ENCODE results near the gene PELI3. TPM values are rescaled to one million over a fixed set of nuclear protein-coding genes. Genes with fewer than 3 reads are reported as not detected.
A peak's percentile ranks its signal among the peaks of the same experiment; 100 is the strongest.
"Not testable (repeated sequence)": the region's sequence is repeated elsewhere in the genome, so short reads cannot be mapped to it uniquely, and the experiment has no call there.

PELI3 gene
- total RNA-seq, 4 donors from 2014 or later: 28.7 to 50.4 (median 37.7) TPM

GRCh38 chr11:66437979-66438503 is 28.7 kb upstream of the PELI3 start:
- Histone ChIP-seq H3K4me1 (peaks cover 9 to 17% (median 14%) of the 10 kb centered on the region in 4 donors), H3K4me3 (peak overlapping the region; percentile 76 to 98 (median 94)), H3K36me3 (peaks cover 18 to 42% (median 33%) of the 10 kb centered on the region in 4 donors), H3K9me3 (peaks cover 0 to 4% (median under 1%) of the 10 kb centered on the region in 4 donors), H3K27ac (replicated peaks in 1 of 4) (peak overlapping the region; percentile 79 to 89 (median 82)), H3K27me3 (no peaks in the 10 kb centered on the region)
- intact Hi-C loops (cut with DNase I): no loop called here
- 6% methylated on average over 12 of the region's 12 CpGs for WGBS
- no peak for DNase-seq (ENCODE audit: extremely low spot score)
- TF ChIP-seq POLR2A (IDR thresholded peaks at IDR 0.05; ENCODE audit: low read depth) (no peak), EP300 (IDR thresholded peaks at IDR 0.05) (no peak), POLR2AphosphoS5 (IDR thresholded peaks at IDR 0.05) (no peak)
- TF ChIP-seq, protein P1, sequence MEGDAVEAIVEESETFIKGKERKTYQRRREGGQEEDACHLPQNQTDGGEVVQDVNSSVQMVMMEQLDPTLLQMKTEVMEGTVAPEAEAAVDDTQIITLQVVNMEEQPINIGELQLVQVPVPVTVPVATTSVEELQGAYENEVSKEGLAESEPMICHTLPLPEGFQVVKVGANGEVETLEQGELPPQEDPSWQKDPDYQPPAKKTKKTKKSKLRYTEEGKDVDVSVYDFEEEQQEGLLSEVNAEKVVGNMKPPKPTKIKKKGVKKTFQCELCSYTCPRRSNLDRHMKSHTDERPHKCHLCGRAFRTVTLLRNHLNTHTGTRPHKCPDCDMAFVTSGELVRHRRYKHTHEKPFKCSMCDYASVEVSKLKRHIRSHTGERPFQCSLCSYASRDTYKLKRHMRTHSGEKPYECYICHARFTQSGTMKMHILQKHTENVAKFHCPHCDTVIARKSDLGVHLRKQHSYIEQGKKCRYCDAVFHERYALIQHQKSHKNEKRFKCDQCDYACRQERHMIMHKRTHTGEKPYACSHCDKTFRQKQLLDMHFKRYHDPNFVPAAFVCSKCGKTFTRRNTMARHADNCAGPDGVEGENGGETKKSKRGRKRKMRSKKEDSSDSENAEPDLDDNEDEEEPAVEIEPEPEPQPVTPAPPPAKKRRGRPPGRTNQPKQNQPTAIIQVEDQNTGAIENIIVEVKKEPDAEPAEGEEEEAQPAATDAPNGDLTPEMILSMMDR (IDR thresholded peaks at IDR 0.05): no peak

GRCh38 chr11:66438504-66439466 is 27.9 kb upstream of the PELI3 start, which contains the start of gene MRPL11:
TSS of gene MRPL11 (minus strand) at chr11:66438848. CDS start at chr11:66438754, 94 bp downstream.
- Histone ChIP-seq H3K27ac (replicated peaks in 1 of 4) (peak within 1 kb of the TSS; percentile 79 to 89 (median 82)), H3K4me1 (peaks cover 9 to 17% (median 14%) of the 10 kb centered on the region in 4 donors), H3K9me3 (peaks cover 0 to 11% (median 3%) of the 10 kb centered on the region in 4 donors), H3K4me3 (peak within 1 kb of the TSS; percentile 76 to 98 (median 94)), H3K36me3 (peaks cover 18 to 35% (median 25%) of the 10 kb centered on the region in 4 donors), H3K27me3 (no peaks in the 10 kb centered on the region)
- WGBS: 11% methylated on average over 28 of the region's 45 CpGs
- intact Hi-C loops (cut with DNase I): no loop called here
- peak; percentile 94 for DNase-seq (ENCODE audit: extremely low spot score)
- TF ChIP-seq POLR2A (IDR thresholded peaks at IDR 0.05; ENCODE audit: low read depth) (no peak), EP300 (IDR thresholded peaks at IDR 0.05) (no peak), POLR2AphosphoS5 (IDR thresholded peaks at IDR 0.05) (peak; percentile 60 to 88)
- TF ChIP-seq, protein P1 (IDR thresholded peaks at IDR 0.05): peak; percentile 62 to 83 (median 73)

DNA sequence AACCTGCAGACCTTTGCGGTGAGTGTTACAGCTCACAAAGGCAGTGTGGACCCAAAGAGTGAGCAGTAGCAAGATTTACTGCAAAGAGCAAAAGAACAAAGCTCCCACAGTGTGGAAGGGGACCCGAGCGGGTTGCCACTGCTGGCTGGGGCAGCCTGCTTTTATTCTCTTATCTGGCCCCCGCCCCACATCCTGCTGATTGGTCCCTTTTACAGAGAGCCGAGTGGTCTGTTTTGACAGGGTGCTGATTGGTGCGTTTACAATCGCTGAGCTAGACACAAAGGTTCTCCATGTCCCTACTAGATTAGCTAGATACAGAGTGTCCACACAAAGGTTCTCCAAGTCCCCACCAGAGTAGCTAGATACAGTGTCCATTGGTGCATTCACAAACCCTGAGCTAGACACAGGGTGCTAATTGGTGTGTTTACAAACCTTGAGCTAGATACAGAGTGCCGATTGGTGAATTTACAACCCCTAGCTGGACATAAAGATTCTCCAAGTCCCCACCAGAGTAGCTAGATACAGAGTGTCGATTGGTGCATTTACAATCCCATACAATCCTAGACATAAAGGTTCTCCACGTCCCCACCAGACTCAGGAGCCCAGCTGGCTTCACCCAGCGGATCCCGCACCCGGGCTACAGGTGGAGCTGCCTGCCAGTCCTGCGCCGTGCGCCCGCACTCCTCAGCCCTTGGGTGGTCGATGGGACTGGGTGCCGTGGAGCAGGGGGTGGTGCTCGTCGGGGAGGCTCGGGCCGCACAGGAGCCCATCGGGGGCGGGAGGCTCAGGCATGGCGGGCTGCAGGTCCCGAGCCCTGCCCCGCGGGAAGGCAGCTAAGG is 26.4 kb upstream of the PELI3 start:
- Histone ChIP-seq H3K4me1 (peaks cover 9 to 17% (median 14%) of the 10 kb centered on the region in 4 donors), H3K9me3 (peaks cover 0 to 12% (median 3%) of the 10 kb centered on the region in 4 donors), H3K36me3 (peaks cover 12 to 20% (median 18%) of the 10 kb centered on the region in 4 donors)
- intact Hi-C loops (cut with DNase I); H3K27me3 ChIP-seq; DNase-seq (ENCODE audit: extremely low spot score); H3K27ac ChIP-seq (replicated peaks in 1 of 4); H3K4me3 ChIP-seq: not testable (repeated sequence)
- 90% methylated on average over 7 of the region's 29 CpGs for WGBS

DNA sequence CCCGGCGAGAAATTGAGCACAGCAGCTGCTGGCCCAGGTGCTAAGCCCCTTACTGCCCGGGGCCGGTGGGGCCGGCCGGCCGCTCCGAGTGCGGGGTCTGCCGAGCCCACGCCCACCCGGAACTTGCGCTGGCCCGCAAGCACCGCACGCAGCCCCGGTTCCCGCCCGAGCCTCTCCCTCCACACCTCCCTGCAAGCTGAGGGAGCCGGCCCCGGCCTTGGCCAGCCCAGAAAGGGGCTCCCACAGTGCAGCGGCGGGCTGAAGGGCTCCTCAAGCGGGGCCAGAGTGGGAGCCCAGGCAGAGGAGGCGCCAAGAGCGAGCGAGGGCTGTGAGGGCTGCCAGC is 25.8 kb upstream of the PELI3 start:
- H3K27ac ChIP-seq (replicated peaks in 1 of 4); H3K27me3 ChIP-seq; H3K4me3 ChIP-seq; intact Hi-C loops (cut with DNase I); DNase-seq (ENCODE audit: extremely low spot score): not testable (repeated sequence)
- H3K36me3 ChIP-seq: peaks cover 6 to 14% (median 12%) of the 10 kb centered on the region in 4 donors
- peaks cover 9 to 17% (median 14%) of the 10 kb centered on the region in 4 donors for H3K4me1 ChIP-seq
- 93% methylated on average over 8 of the region's 27 CpGs for WGBS
- peaks cover 0 to 12% (median 3%) of the 10 kb centered on the region in 4 donors for H3K9me3 ChIP-seq

GRCh38 chr11:66443602-66444001 is 23.1 kb upstream of the PELI3 start:
- Histone ChIP-seq H3K27me3 (no peaks in the 10 kb centered on the region), H3K4me1 (peaks cover 0 to 5% (median 0%) of the 10 kb centered on the region in 4 donors), H3K4me3 (no peak overlapping the region), H3K9me3 (peaks cover 0 to 12% (median 3%) of the 10 kb centered on the region in 4 donors), H3K36me3 (no peaks in the 10 kb centered on the region), H3K27ac (replicated peaks in 1 of 4) (no peak overlapping the region)
- 76% methylated on average over 4 of the region's 4 CpGs for WGBS
- intact Hi-C loops (cut with DNase I): no loop called here
- no peak for DNase-seq (ENCODE audit: extremely low spot score)
- TF ChIP-seq EP300 (IDR thresholded peaks at IDR 0.05) (no peak), POLR2AphosphoS5 (IDR thresholded peaks at IDR 0.05) (no peak), POLR2A (IDR thresholded peaks at IDR 0.05; ENCODE audit: low read depth) (no peak)
- TF ChIP-seq, protein P1 (IDR thresholded peaks at IDR 0.05): no peak

All from esophagus muscularis mucosa (tissue), 4 donors.